Measurements from ENCODE around the gene TMEM132D. TPM values are rescaled to one million over a fixed set of nuclear protein-coding genes. Genes with fewer than 3 reads are reported as not detected.

TMEM132D gene
- total RNA-seq, 1 donor from 2014 or later = 1.1 TPM

GRCh38 chr12:129938089-129938488 lies 34.3 kb upstream of the TMEM132D start:
- Histone ChIP-seq H3K9me3 (ENCODE audit: low read depth) (no peaks in the 10 kb centered on the region), H3K27me3 (peaks cover 4% of the 10 kb centered on the region), H3K36me3 (no peaks in the 10 kb centered on the region), H2AFZ (replicated peaks) (no peak overlapping the region), H3K4me1 (no peaks in the 10 kb centered on the region), H3K4me3 (no peak overlapping the region), H3K9ac (no peak overlapping the region), H3K79me2 (ENCODE audit: low read depth) (no peaks in the 10 kb centered on the region), H3K4me2 (no peak overlapping the region), H4K20me1 (ENCODE audit: low read depth) (no peaks in the 10 kb centered on the region), H3F3A (ENCODE audit: low read depth) (no peaks in the 10 kb centered on the region), H3K27ac (no peak overlapping the region)
- H3K27ac Mint-ChIP-seq = no peak overlapping the region
- peaks cover 8% of the 10 kb centered on the region for H3K27me3 Mint-ChIP-seq (ENCODE audit: insufficient read depth, low read depth)
- no peak overlapping the region for H3K4me3 Mint-ChIP-seq
- H3K4me1 Mint-ChIP-seq = peaks cover 8% of the 10 kb centered on the region
- peaks cover 8% of the 10 kb centered on the region for H3K9me3 Mint-ChIP-seq
- no peak for DNase-seq (ENCODE audit: low spot score)
- no peaks in the 10 kb centered on the region for H3K36me3 Mint-ChIP-seq
- TF ChIP-seq EZH2phosphoT487 (IDR thresholded peaks at IDR 0.05) = no peak
- TF ChIP-seq EZH2 (IDR thresholded peaks at IDR 0.05) = no peak
- TF ChIP-seq CTCF (IDR thresholded peaks at IDR 0.05) = no peak

GRCh38 chr12:129937426-129937825 lies 33.6 kb upstream of the TMEM132D start:
- no peaks in the 10 kb centered on the region for H3K9me3 ChIP-seq (ENCODE audit: low read depth)
- H3F3A ChIP-seq (ENCODE audit: low read depth) = no peaks in the 10 kb centered on the region
- peaks cover 4% of the 10 kb centered on the region for H3K27me3 ChIP-seq
- no peak for DNase-seq (ENCODE audit: low spot score)
- Mint-ChIP-seq H3K36me3 (no peaks in the 10 kb centered on the region), H3K27ac (no peak overlapping the region), H3K4me1 (peaks cover 8% of the 10 kb centered on the region), H3K9me3 (peaks cover 8% of the 10 kb centered on the region), H3K27me3 (ENCODE audit: insufficient read depth, low read depth) (peaks cover 6% of the 10 kb centered on the region), H3K4me3 (no peak overlapping the region)
- H3K79me2 ChIP-seq (ENCODE audit: low read depth) = no peaks in the 10 kb centered on the region
- H2AFZ ChIP-seq (replicated peaks) = no peak overlapping the region
- H3K4me2 ChIP-seq = no peak overlapping the region
- no peak overlapping the region for H3K9ac ChIP-seq
- no peaks in the 10 kb centered on the region for H4K20me1 ChIP-seq (ENCODE audit: low read depth)
- H3K27ac ChIP-seq = no peak overlapping the region
- TF ChIP-seq EZH2 (IDR thresholded peaks at IDR 0.05) = no peak
- TF ChIP-seq EZH2phosphoT487 (IDR thresholded peaks at IDR 0.05) = no peak
- TF ChIP-seq CTCF (IDR thresholded peaks at IDR 0.05) = no peak
- no peaks in the 10 kb centered on the region for H3K4me1 ChIP-seq
- H3K36me3 ChIP-seq = no peaks in the 10 kb centered on the region
- H3K4me3 ChIP-seq = no peak overlapping the region

GRCh38 chr12:129928643-129929042 lies 24.8 kb upstream of the TMEM132D start:
- Mint-ChIP-seq H3K9me3 (no peaks in the 10 kb centered on the region), H3K4me3 (no peak overlapping the region), H3K27me3 (ENCODE audit: insufficient read depth, low read depth) (peaks cover 6% of the 10 kb centered on the region), H3K36me3 (no peaks in the 10 kb centered on the region), H3K27ac (no peak overlapping the region), H3K4me1 (no peaks in the 10 kb centered on the region)
- Histone ChIP-seq H3K27ac (no peak overlapping the region), H2AFZ (replicated peaks) (no peak overlapping the region), H3K9me3 (ENCODE audit: low read depth) (no peaks in the 10 kb centered on the region), H3K4me2 (no peak overlapping the region), H3K36me3 (no peaks in the 10 kb centered on the region), H3K4me3 (no peak overlapping the region), H3K4me1 (no peaks in the 10 kb centered on the region), H4K20me1 (ENCODE audit: low read depth) (no peaks in the 10 kb centered on the region), H3K27me3 (no peaks in the 10 kb centered on the region), H3K79me2 (ENCODE audit: low read depth) (no peaks in the 10 kb centered on the region), H3K9ac (no peak overlapping the region), H3F3A (ENCODE audit: low read depth) (no peaks in the 10 kb centered on the region)
- DNase-seq (ENCODE audit: low spot score) = no peak
- TF ChIP-seq EZH2phosphoT487 (IDR thresholded peaks at IDR 0.05) = no peak
- no peak for TF ChIP-seq CTCF (IDR thresholded peaks at IDR 0.05)
- TF ChIP-seq EZH2 (IDR thresholded peaks at IDR 0.05) = no peak
